HCEC 1CT (cell line): ENCODE measurements around the gene ACTL6B.
A peak's percentile ranks its signal among the peaks of the same experiment; 100 is the strongest.

Experiments
- DNase-seq: peaks from one replicate; pipeline ENCODE4 v3.0.0-alpha.2; 2017

ACTL6B gene

GRCh38 chr7:100626530-100627237 is 29.6 kb downstream of the ACTL6B start:
- DNase-seq: peak; percentile 84

GRCh38 chr7:100626055-100626454 is 30.2 kb downstream of the ACTL6B start:
- DNase-seq: no peak

GRCh38 chr7:100623951-100624824 is 32.1 kb downstream of the ACTL6B start:
- no peak for DNase-seq

- DNase-seq: no peak
These were observed 34.7 kb downstream of the ACTL6B start for GRCh38 chr7:100621554-100621953.

- no peak for DNase-seq
These were observed 35.4 kb downstream of the ACTL6B start for GRCh38 chr7:100620804-100621203.

- DNase-seq: no peak
These were observed 36.0 kb downstream of the ACTL6B start for GRCh38 chr7:100620239-100620638.

GRCh38 chr7:100614308-100614861 is 41.9 kb downstream of the ACTL6B start:
- peak; percentile 15 for DNase-seq

GRCh38 chr7:100613412-100614175 is 42.7 kb downstream of the ACTL6B start:
- no peak for DNase-seq

- DNase-seq: no peak
These were observed 43.4 kb downstream of the ACTL6B start for GRCh38 chr7:100612730-100613390.

GRCh38 chr7:100611983-100612729 is 44.1 kb downstream of the ACTL6B start, which contains the start of gene MOSPD3:
TSS of gene MOSPD3 (plus strand) at chr7:100612540. CDS start at chr7:100612792, 252 bp downstream.
- DNase-seq: peak; percentile 99

- no peak for DNase-seq
These were observed 46.3 kb downstream of the ACTL6B start for GRCh38 chr7:100609958-100610357.

GRCh38 chr7:100607111-100607510 is 49.1 kb downstream of the ACTL6B start:
- peak; percentile 68 for DNase-seq

- no peak for DNase-seq
These were observed 49.9 kb downstream of the ACTL6B start for GRCh38 chr7:100606313-100606712.

- DNase-seq: no peak
These were observed 51.0 kb downstream of the ACTL6B start for GRCh38 chr7:100604976-100605911.

- DNase-seq: peak; percentile 74
These were observed 51.9 kb downstream of the ACTL6B start for GRCh38 chr7:100604028-100604975.

GRCh38 chr7:100603726-100604027 is 52.6 kb downstream of the ACTL6B start:
- peak; percentile 34 for DNase-seq

GRCh38 chr7:100602889-100603725 is 53.1 kb downstream of the ACTL6B start:
- peak; percentile 85 for DNase-seq

GRCh38 chr7:100600730-100601038 is 55.6 kb downstream of the ACTL6B start:
- DNase-seq: no peak
